ENCODE results near the gene PITPNM3.

DNA sequence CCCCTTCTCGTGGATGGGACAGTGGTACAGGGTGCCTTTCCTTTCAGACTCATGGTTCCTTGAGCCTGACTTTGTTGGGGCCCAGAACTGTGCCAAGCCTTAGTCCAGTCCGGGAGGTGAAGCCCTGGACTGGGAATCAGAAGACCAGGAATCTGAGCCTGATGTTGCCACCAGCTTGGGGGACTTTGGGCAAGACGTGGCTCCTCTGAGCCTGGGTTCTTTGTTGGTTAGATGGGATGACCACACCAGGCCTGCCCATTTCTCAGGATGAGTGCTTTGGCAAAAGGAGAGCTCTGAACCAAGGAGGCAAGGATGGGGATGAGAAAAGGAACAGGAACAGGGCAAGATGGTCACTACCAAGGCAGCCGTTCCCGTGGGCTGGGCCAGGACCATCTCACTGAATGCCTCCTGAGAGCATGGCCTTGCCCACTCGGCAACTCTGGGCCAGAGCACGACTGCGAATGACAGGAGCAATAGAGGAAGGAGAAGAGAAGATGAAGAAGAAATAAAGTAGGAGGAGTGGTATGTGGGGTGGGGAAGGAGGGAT lies 32.5 kb downstream of the PITPNM3 start:
- TF ChIP-seq, protein P1, sequence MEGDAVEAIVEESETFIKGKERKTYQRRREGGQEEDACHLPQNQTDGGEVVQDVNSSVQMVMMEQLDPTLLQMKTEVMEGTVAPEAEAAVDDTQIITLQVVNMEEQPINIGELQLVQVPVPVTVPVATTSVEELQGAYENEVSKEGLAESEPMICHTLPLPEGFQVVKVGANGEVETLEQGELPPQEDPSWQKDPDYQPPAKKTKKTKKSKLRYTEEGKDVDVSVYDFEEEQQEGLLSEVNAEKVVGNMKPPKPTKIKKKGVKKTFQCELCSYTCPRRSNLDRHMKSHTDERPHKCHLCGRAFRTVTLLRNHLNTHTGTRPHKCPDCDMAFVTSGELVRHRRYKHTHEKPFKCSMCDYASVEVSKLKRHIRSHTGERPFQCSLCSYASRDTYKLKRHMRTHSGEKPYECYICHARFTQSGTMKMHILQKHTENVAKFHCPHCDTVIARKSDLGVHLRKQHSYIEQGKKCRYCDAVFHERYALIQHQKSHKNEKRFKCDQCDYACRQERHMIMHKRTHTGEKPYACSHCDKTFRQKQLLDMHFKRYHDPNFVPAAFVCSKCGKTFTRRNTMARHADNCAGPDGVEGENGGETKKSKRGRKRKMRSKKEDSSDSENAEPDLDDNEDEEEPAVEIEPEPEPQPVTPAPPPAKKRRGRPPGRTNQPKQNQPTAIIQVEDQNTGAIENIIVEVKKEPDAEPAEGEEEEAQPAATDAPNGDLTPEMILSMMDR (IDR thresholded peaks at IDR 0.05), result no peak
- TF ChIP-seq POLR2A (IDR thresholded peaks at IDR 0.05), result no peak
- no peak for TF ChIP-seq POLR2AphosphoS5 (IDR thresholded peaks at IDR 0.05)
